GM12872 (cell line): ENCODE measurements around the gene PLA2G1B.

Experiments
- TF ChIP-seq, protein P1 (sequence below): IDR thresholded peaks from 3 replicates; pipeline ENCODE4 v1.5.1; 2011; ENCODE audit warnings: low read depth, mild to moderate bottlenecking, low read length, moderate library complexity; ENCODE audit not compliant: insufficient read depth

The PLA2G1B gene

DNA sequence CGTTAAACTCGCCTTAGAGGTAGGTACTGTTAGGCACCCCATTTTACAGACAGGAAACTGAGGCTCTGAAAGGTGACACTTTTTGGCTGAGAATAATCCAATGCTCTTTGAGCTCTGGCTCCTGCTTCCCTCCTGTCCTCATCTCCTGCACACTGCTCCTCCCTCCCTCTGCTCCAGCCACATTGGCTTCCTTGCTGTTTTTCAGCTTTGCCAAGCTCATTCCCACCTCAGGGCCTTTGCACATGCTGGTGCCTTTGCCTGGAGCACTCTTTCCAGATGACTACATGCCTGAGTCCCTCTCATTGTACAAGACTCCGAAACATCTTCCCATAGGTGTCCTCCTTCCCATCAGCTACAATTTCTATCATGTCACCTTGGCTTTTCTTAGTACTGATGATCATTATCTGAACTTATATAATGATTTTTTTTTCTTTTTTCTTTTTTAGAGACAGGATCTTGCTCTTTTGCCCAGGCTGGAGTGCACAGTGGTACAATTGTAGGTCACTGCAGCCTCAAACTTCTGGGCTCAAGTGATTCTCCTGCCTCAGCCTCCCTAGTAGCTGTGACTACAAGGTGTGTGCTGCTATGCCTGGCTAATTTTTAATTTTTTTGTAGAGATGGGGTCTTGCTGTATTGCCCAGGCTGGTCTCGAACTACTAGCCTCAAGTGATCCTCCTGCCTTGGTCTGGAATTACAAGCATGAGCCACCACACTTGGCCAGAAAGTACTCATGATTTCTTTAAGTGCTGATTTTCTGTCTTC, 26.2 kb upstream of the PLA2G1B start:
- TF ChIP-seq, protein P1, sequence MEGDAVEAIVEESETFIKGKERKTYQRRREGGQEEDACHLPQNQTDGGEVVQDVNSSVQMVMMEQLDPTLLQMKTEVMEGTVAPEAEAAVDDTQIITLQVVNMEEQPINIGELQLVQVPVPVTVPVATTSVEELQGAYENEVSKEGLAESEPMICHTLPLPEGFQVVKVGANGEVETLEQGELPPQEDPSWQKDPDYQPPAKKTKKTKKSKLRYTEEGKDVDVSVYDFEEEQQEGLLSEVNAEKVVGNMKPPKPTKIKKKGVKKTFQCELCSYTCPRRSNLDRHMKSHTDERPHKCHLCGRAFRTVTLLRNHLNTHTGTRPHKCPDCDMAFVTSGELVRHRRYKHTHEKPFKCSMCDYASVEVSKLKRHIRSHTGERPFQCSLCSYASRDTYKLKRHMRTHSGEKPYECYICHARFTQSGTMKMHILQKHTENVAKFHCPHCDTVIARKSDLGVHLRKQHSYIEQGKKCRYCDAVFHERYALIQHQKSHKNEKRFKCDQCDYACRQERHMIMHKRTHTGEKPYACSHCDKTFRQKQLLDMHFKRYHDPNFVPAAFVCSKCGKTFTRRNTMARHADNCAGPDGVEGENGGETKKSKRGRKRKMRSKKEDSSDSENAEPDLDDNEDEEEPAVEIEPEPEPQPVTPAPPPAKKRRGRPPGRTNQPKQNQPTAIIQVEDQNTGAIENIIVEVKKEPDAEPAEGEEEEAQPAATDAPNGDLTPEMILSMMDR, result no peak

- TF ChIP-seq, protein P1, result no peak
Observed at GRCh38 chr12:120353136-120353535, 25.6 kb upstream of the PLA2G1B start.

GRCh38 chr12:120352117-120352516, 24.5 kb upstream of the PLA2G1B start:
- TF ChIP-seq, protein P1, result no peak

DNA sequence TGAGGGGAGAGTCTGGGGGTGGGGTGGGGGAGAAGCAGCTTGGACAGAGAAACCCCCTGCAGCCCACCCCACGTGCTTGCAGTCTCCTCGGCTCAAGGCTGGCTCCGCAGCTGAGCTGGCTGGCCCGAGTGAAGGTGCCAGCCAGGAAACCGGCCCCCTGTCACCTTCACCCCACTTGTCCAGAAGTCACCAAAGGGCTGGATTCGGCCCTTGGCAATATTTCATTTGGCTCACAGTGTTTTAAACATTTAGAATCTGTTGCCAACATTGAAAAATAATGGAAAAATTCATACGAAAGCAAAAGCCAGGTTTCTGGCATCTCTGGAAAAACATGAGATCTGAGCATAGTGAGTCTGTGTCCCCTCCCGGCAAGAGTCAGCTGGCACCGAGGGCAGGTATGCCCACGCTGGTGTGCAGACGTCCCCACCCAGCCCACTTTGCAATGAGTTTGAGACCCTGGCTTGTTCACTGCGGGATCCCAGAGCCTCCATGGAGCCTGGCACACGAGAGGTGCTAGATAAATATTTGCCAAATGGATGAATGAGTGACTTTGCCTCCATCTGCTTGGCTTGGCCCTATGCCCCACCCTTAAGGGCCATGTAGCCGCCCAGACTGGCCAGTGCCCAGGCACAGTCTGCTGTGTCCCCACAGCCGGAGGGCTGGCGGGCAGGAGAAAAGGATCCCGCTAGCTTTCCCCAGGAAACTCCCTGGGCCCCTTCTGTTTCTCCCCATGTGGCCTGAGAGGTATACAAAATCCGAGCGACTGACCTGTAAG, 23.2 kb upstream of the PLA2G1B start:
- TF ChIP-seq, protein P1, result no peak

DNA sequence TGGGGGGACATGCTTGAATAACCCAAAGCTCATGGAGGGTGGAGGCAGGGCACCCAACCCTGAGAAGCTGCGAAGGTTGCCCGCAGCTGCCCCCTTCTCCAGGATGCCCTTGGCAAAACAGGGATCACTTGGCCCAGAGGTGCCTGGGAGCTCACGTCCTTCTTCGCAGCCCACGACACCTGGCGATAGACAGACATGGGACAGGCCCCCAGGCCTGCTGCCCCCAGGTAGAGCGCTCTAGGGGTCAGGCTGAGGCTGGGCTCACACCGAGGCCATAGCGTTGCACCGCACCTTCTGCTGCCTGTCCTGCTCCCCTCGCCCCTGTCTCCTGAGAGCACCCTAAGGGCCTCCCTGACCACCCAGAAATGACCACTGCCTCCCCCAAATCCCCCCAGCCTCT, 20.2 kb upstream of the PLA2G1B start:
- TF ChIP-seq, protein P1, result no peak

- TF ChIP-seq, protein P1, result no peak; the same call in 2 of the 3 replicates
Observed at GRCh38 chr12:120346681-120347080, 19.1 kb upstream of the PLA2G1B start.

DNA sequence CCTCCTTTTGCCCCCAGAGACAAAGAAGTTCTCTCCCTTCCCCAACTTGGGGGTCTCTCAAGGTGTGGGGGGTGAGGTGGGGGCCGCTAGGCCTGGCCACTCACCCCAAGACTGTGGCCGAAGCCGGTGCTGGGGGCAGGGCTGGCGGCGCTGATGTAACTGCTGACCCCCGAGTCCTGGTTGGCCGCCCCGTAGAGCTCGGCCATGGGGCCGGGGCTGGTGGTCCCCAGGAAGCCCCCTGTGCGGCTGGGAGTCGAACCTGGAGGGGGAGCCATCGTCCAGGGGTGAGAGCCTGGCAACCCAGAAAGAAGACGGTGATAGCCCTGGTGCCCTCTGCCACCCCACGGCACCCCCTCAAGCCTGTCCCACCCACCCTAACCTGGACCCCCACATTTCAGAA, 18.5 kb upstream of the PLA2G1B start:
- TF ChIP-seq, protein P1, result no peak
